HG02938 (cell line): ENCODE results near the gene NAP1L5.

ENCODE experiments used
- ATAC-seq: cut with Tn5 transposase; IDR thresholded peaks from one replicate; pipeline ENCODE4 v1.9.1; 2021; ENCODE audit warnings: mild to moderate bottlenecking, moderate library complexity; ENCODE audit not compliant: unreplicated experiment

The NAP1L5 gene

DNA sequence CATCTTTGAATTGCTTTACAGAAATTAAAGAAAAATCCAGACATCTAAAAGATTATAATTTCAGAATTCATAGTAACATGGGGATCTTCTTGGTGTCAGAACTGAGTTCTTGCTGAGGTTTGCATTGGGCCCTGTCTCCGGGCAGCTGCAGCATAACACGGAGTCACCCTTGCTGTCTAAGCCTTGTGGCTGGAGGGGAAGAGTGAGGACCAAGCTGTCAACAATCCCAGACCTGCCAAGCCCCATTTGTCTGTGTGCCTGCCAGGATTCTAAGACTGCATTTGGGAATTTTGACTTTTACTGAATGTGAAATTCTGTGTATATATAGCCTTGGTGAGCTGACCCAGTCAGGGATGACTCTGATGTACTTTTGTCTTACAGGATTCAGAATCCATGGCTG lies 25.2 kb upstream of the NAP1L5 start:
- no peak for ATAC-seq

DNA sequence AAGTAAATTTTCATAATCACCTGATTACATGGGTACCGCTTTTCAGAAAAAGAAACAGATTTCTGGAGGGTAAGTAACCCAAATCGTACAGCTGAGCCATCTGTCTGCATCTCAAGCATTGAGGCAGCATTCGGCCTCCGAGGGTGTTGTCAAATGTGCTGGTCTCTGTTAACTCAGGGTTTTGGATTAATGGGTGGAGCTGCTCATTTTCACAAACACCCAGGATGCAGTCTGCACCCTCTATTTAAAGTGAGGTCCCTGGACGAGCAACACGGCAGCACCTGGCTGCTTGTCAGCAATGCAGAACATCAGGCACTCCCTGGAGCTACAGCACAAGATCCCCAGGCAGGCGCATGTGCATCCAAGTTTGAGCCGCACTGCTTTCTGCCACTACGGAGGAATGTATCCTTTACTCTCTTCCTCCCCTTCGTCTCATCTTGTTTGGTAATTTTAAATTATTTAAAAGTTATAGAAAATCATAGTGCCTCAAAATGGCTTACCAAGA lies 24.7 kb upstream of the NAP1L5 start:
- ATAC-seq = no peak

DNA sequence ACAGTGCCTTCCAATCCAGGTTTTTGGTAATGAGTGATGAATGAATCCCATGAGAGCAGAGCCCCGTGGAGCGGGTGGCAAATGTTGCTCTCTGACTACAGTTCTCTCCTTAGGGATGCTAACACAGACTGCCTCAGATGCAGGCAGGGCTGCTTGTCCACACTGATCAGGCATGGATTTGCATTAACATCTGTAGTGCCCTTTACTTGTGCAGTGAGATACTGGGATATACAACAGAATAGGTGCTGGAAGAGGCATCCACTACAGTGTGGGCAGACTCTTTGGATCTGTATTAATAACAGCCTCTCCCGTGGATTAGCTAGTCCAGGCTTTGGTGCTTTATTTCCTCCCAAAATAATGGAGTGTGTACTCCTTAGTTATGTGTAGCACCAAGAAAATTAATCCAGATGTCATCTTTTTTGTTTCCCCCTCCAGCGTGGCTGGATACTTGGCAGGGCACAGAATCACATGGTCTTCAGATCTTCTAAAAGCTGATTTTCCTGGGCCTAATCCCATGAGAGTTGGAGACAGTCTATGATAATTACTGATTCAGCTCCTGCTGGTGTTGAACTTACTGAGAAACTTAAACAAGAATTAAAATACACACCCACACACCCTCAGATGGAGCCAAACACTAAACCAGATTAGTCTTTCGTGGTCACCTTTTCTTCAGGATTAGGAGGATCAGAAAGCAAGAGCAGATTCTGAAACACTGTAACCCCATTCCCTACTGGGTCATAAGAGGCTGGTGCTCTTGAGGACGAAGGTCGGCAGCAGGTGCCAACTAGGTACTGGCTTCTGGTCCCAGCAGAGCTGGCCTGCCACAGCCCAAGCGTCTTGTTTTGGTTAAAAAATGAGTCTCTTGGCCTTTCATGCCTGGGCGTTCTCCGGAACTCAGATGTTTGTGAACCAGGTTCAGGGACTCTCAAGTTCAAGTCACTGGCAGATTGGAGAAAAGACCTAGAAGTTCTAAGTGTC lies 23.1 kb upstream of the NAP1L5 start:
- ATAC-seq = no peak

DNA sequence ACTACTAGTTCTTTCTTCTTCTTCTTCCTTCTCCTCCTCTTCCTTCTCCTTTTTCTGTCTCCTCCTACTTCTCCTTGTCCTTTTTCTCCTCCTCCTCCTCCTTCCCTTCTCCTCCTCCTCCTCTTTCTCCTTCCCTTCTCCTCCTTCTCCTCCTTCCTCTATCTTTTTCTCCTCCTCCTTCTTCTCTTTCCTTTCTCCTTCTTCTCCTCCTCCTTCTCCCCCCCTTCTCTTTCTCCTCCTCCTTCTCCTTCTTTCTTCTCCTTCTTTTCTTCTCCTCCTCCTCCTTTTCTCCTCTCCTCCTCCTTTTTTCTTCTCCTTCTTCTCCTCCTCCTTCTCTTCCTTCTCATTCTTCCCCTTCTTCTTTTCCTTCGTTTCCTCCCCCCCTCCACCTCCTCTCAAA lies 21.8 kb upstream of the NAP1L5 start:
- ATAC-seq = no peak

DNA sequence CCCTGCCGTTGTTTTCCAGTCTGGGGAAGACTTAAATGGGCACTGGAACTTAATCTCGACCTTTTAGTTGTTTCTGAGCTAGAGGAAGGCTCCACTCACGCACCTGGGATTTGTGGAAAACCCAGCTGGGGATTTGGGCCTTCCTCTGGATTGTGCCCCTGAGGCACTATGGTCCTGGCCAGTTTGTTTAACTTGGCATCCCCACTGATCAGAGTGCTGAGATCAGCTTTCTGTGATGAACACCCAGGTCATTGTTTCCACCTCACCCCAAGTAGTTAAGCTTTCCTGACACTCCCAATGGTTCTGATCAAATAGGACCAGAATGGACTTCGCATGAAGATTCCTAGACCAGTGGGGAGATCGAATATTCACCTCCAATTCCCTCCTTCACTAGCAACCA lies 20.5 kb upstream of the NAP1L5 start:
- no peak for ATAC-seq

DNA sequence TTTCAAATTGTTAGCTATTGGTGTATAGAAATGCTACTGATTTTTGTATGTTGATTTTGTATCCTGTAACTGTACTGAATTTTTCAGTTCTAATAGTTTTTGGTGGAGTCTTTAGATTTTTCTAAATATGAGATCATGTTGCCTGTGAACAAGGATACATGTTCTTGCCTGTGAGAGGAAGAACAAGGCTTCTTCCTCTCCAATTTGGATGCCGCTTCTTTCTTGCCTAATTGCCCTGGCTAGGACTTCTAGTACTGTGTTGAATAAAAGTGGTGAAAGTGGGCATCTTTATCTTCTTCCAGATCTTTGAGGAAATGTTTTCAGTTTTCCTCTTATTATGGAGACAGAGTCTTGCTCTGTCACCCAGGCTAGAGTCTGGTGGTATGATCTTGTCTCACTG lies 16.2 kb upstream of the NAP1L5 start:
- ATAC-seq = no peak

DNA sequence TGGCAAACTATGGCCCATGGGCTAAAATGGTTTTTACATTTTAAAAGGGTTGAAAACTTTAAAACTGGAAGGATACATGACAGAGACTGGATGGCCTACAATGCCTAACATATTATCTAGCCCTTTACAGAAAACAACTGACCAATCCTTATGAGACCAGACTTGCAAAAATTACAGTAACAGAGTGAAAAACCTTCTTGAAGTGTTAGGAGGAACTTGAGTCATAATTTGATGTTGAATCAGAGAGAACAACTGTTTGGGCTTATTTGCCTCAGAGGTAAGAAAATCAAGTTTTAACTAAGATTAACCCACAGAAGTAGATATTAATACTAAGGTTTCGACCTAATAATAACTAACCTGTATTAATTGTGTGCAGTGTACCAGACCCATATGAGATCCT lies 12.4 kb upstream of the NAP1L5 start:
- no peak for ATAC-seq

DNA sequence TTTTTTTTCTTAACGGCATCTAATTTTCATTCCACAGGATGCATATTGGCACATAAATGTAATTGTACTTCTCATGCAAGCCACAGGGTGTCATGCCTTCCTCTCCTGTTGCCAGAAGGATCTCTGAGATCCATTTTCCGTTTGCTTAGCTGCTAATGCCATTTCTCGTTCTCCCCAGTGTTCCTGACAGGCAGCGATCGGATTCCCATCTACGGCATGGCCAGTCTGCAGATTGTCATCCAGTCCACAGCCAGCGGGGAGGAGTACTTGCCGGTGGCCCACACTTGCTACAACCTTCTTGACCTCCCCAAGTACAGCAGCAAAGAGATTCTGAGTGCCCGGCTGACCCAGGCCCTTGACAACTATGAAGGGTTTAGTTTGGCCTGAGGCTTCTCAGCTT lies 8.9 kb upstream of the NAP1L5 start:
- ATAC-seq = no peak

DNA sequence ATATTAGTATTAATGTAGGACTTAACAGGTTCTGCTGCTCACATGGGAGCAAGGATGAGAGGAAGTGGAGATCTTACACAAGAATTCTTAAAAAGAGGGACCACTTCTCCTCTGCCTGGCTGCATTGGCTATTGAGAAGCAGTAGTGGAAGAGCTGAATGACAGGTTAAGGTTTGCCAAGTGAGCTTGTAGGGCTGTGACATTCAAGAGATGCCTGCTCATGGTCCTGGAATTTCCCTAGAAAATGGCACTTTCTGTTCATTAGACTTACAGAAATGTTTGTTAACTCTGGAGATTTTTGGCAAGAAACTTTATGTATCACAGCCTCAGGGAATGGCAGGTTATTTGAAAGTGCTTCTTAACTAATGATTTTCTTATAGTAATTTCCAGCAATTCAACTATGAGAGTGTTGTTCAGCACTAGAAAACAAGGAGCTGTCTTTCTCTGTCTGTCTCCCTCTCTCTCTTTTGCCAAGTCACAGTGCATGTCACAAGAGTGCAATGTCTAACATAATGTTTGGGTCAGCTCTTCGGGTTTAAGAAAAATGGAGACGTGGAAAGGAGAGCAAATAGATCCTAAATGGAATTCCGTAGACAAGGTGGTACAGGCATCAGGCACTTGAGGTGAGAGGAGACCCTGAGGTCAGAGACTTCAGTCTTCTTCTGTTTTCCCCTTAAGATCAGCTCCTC lies 8.3 kb upstream of the NAP1L5 start:
- ATAC-seq = no peak

DNA sequence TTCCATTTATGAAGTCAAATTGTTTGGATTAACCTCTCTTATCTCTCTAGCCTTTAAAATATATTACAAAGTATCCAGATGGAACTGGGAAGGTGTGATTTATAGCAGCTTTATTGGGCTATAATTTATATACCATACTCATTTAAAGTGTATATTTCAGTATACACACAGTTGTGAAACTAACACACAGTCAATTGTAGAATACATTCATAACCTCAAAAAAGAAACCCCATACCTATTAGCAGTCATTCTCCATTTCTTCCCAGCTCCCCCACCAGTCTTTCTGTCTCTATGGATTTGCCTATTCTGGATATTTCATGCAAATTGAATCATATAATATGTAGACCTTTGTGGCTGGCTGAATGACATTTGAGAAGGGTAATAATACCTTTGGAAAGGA lies 7.6 kb upstream of the NAP1L5 start:
- ATAC-seq = no peak

DNA sequence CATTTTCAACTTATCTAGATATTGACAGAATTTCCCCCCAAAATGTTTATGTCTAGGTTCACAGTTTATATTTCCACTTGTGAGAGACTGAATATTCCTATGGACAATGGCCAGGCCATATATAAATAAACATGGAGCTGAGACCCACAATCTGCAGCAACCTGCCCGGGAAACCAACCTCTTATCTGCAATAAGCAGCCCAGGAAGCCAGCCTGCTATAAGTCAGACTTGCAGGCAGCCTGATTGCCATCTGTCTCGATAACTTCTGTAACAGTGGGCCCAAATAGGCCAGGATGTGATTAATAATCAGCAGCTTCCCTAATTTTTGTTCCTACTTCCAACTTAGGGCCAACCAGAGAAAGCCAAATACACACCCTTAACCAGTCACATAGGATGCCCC lies 5.2 kb upstream of the NAP1L5 start:
- ATAC-seq = no peak

DNA sequence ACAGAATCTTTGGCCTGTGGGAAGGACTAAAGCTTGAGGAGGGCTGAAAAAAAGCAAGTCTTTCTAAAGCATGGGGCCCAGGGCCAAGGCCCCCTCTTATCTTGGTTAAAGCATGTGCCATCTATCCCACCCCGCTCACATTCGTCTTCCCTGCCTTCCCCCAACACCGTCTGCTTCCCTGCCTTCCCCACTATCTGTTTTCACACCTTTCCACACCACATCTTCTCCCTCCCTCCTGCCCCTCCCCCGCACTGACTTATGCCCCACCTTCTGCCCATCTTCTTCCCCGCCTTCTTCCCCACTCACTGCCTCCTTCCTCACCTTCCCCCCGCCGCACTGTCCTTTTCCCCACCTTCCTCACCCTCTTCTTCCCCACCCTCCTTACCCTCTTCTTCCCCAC lies 890 bp upstream of the NAP1L5 start:
- no peak for ATAC-seq

DNA sequence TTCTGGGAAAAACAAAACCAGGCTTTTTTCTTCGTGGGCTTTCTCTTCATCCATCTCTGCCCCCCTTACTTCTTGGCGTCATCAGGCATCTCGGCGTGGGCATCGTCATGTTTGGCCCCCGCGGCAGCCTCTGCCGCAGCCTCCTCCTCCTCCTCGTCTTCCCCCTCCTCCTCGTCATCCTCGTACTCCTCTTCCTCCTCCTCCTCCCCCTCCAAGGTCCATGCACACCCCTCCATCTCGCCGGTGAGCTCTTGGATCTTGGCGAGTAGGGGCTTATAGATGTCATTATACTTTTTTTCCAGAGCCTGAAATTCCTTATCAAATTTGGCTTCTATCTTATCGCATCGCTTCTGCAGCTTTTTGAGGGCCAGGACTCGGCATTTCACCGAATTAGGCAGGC lies 488 bp downstream of the NAP1L5 start:
- no peak for ATAC-seq

DNA sequence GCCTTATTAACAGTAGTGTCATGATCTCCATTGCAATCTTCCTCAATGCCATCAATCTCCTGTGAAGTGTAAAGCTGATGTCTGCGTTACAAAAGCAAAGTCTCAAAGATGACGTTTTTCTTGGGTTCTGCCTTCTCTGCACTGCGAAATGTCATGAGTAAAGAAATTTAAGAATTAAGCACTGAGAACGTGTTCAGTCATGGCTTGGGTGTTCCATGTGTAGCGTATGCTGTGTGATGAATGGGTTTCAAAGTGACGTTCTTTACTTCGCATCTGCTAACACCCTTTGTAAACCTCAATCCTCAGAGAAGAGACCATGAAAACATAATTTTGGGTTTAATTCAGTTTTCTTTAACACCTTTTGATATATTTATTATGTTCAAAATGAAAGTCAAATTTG lies 999 bp downstream of the NAP1L5 start:
- ATAC-seq = no peak

DNA sequence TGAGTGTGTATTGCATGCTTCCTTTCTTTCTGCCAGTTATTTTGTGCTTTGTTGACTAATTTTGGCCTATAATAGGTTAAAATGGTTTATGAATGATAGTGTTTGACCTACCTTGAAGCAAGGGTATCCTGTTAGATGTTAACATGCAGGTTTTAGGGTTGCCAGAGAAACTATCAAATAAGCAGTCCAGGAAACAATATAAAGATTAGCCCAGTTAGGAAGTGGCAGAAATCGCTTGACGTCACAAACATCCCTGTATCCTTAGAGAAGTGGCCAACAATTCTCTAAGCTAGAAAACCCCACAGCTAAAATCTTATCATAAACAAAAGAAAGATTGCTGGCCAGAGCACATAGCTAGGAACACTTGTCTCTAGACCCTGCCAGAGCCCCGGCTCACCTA lies 3.8 kb downstream of the NAP1L5 start:
- no peak for ATAC-seq

DNA sequence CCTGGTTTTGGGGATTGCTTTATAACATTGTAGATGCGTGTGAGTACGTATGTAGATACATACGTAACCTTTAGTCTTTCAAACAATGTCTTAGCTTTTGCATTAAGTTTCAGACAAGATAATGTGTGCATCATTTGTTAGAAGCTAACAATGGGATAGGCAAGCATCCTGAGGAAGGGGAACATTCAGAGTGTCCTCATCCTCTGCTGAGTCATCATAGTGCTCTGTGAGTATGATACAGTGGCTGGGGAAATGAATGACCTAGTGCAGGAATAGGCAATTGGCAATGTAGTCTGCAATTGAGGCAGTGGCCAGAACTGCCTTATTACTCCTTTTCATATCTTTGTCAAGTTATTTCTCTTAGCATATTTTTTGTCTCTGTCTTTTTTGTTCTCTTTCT lies 7.3 kb downstream of the NAP1L5 start:
- ATAC-seq = no peak

DNA sequence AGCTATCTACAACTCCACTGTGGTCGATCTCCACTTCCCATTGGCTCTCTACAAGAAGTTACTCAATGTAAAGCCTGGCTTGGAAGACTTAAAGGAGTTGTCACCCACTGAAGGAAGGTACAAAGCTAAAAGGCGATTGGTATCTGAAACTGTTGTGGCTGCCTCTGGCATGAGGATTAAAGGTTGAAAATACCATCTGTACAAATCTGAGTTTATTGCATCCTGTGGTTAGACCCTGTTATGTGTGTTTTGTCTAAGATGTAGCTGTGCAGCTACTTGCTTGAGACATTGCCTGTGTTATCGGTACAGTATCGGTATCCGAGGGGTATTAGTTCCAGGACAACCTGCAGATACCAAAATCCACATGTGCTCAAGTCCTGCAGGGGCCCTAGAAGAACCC lies 16.4 kb downstream of the NAP1L5 start:
- ATAC-seq = no peak

DNA sequence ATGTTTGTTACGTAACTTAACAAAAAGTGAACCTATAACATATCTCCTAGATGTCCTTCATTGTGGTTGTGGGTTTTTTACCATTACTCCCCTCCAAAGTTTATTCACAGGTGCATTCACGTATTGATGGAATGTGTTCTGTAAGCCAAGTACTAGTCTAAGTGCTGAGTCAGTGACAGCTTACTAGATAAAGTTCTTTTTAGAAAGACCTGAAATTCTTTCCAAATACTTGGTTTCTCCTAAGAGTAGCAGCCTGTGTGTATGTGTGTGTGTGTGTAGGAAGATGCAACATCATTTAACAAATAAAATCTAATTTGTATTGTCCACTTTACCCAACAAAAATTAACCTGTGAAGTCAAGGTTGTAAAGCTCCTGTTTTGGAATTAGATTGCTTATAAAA lies 22.1 kb downstream of the NAP1L5 start:
- ATAC-seq = no peak

DNA sequence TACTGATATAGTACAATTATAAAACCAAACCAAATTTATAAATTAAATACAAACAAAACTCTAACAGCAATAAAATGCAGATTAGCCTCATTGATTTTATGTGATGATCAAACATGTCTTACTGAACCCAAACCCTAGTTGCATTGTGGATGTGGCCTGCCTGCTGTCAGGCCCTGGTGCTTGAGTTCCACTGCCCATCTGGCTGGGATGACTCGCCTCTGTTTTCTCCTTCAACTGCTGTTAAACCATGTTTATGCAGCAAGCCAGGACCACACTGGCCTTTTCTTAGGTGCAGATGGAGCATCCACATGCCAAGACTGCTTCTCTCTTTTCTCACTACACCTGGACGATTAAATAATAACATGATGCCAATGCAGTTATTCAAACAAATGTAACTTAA lies 22.6 kb downstream of the NAP1L5 start:
- ATAC-seq = no peak

DNA sequence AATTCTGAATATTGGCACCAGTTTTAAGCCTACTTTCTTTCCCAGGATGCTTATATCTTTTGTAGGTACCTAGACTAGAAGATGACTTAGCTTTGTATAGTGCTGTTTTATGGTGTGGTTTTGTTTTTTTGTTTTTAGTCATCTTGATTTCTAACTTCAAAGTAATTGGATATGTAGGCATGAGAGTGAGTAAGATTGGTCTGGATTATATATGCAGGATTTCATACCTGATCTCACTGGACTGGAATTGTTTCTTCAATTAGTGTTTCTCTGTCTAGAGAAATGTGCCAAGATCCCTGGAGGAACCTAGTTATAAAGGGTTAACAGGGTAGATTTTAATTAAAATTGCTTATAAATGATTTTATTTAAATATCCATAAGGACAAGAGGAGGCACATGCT lies 23.1 kb downstream of the NAP1L5 start:
- no peak for ATAC-seq

DNA sequence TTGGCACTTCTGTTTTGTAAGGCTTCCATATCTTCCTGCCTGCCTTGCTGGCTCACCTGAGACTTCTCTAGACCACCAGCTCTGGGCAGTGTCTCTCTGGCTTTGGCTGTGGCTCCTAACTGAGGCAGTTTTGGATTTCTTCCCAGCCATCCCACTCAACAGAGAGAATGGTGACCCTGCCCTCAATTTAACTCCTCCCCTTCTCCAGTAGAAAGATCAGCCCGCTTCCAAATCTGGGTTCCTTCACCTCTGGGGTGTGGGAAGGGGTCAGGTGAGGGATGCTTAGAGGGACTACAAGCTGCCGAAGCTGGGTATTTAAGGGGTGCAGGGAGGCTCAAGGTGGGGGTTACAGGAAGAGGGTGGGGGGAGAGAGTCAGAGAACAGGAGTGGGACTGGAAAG lies 23.7 kb downstream of the NAP1L5 start:
- ATAC-seq = no peak

DNA sequence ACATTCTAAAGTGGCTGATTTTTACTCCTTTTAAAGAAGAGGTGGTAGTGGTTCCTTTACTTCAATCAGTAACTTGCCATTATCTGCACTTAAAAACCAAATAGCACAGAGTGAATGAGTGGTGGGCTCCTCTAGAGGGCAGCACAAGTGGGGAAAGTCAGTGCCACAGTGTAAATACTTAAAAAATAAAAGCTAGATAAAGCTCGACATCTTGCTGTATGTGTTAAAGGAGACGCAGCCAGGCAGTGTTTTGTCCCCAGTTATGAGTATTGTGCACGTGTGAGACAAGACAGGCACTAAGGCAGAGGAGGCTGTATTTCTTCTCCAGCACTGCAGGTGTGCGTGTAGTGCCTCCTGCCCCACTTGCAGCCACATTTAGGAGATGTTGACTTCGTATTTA lies 24.6 kb downstream of the NAP1L5 start:
- ATAC-seq = peak; percentile 59
